GM13976 (cell line): ENCODE measurements around the gene PSMD5.
A peak's percentile ranks its signal among the peaks of the same experiment; 100 is the strongest.

Experiments
- DNase-seq: peaks from one replicate; pipeline ENCODE4 v3.0.0; 2012; ENCODE audit warnings: low spot score
- CTCF ChIP-seq: IDR thresholded peaks from 2 replicates; pipeline ENCODE4 v1.5.1; 2012; ENCODE audit warnings: borderline replicate concordance, mild to moderate bottlenecking; ENCODE audit not compliant: insufficient read depth; ENCODE audit errors: extremely low read depth, missing control alignments, control extremely low read depth
- in situ Hi-C: fragments of 300-500 bp; cut with MboI; formaldehyde crosslinking; loops from one replicate; pipeline ENCODE4 v1.12.0; 2022; ENCODE audit warnings: low sequenced_read_pairs, mixed read lengths, inconsistent platforms; ENCODE audit not compliant: unreplicated experiment

The PSMD5 gene

GRCh38 chr9:120878188-120879130 is 35.7 kb upstream of the PSMD5 start:
- no peak for TF ChIP-seq CTCF
- DNase-seq, result no peak
- in situ Hi-C loops, result no loop called here

- peak; percentile 89 for DNase-seq
- peak; percentile 28 for TF ChIP-seq CTCF
- in situ Hi-C loops, result no loop called here
Measured at GRCh38 chr9:120877276-120878034, 34.7 kb upstream of the PSMD5 start.

GRCh38 chr9:120876842-120877240 is 34.1 kb upstream of the PSMD5 start, which contains the start of gene PHF19:
TSS of gene PHF19 (minus strand) at chr9:120877188. CDS start at chr9:120874741, 2,447 bp downstream.
- in situ Hi-C loops, result no loop called here
- DNase-seq, result no peak

GRCh38 chr9:120875954-120876841 is 33.5 kb upstream of the PSMD5 start:
- in situ Hi-C loops, result no loop called here
- DNase-seq, result peak; percentile 96
- TF ChIP-seq CTCF, result no peak

More at GRCh38 chr9:120876842-120877240, 34.1 kb upstream of the PSMD5 start, which contains the start of gene PHF19:
- no peak for TF ChIP-seq CTCF

- in situ Hi-C loops, result no loop called here
- no peak for DNase-seq
- TF ChIP-seq CTCF, result no peak
Measured at GRCh38 chr9:120875643-120875953, 32.9 kb upstream of the PSMD5 start.

- no peak for DNase-seq
- in situ Hi-C loops, result no loop called here
- no peak for TF ChIP-seq CTCF
Measured at GRCh38 chr9:120875195-120875565, 32.5 kb upstream of the PSMD5 start.
